ENCODE results near the gene POLR2B. TPM values are rescaled to one million over a fixed set of nuclear protein-coding genes. Genes with fewer than 3 reads are reported as not detected.

POLR2B gene
- total RNA-seq, 1 experiment from 2014 or later: 101 TPM

GRCh38 chr4:57048590-57049304 is 70.1 kb downstream of the POLR2B start:
- peak; percentile 62 for DNase-seq (ENCODE audit: unreplicated experiment)
- no peak for TF ChIP-seq CTCF (IDR thresholded peaks at IDR 0.05; ENCODE audit: unreplicated experiment)
- ChIA-PET POLR2A (interaction anchor here (0.7 to 1.2 kb wide), 3 partner anchors 11 to 30 kb away, joined by 3 read pairs; no protein-coding TSS in a partner anchor), CTCF (interaction anchor here (0.6 to 4.3 kb wide), 6 partner anchors 10 to 378 kb away, joined by 3 to 28 read pairs (median 4); no protein-coding TSS in a partner anchor)
- no TSS peak for BruUV-seq (replicated peaks)
- intact Hi-C loops (cut with micrococcal nuclease): no loop called here
- H3K27me3 Mint-ChIP-seq (ENCODE audit: insufficient read depth, unreplicated experiment): no peaks in the 10 kb centered on the region
- no peak overlapping the region for H3K4me3 Mint-ChIP-seq (ENCODE audit: unreplicated experiment)
- no peak overlapping the region for H3K27ac Mint-ChIP-seq (ENCODE audit: low read depth, unreplicated experiment)
- no peaks in the 10 kb centered on the region for H3K36me3 Mint-ChIP-seq (ENCODE audit: insufficient read depth, unreplicated experiment)
- peaks cover 6% of the 10 kb centered on the region for H3K9me3 Mint-ChIP-seq (ENCODE audit: unreplicated experiment)
- H3K4me1 Mint-ChIP-seq (ENCODE audit: insufficient read depth, unreplicated experiment): peaks cover 22% of the 10 kb centered on the region

- no TSS peak for BruUV-seq (replicated peaks)
- intact Hi-C loops (cut with micrococcal nuclease): no loop called here
- H3K9me3 Mint-ChIP-seq (ENCODE audit: unreplicated experiment): peaks cover 6% of the 10 kb centered on the region
- TF ChIP-seq CTCF (IDR thresholded peaks at IDR 0.05; ENCODE audit: unreplicated experiment): no peak
- no peak for DNase-seq (ENCODE audit: unreplicated experiment)
- H3K36me3 Mint-ChIP-seq (ENCODE audit: insufficient read depth, unreplicated experiment): no peaks in the 10 kb centered on the region
- H3K4me1 Mint-ChIP-seq (ENCODE audit: insufficient read depth, unreplicated experiment): peaks cover 19% of the 10 kb centered on the region
- ChIA-PET POLR2A (interaction anchor here (0.6 kb wide), 1 partner anchor 86 kb away, joined by 4 read pairs; no protein-coding TSS in a partner anchor), CTCF (interaction anchor here (0.6 to 4.3 kb wide), 4 partner anchors 13 to 223 kb away, joined by 3 to 28 read pairs (median 4); no protein-coding TSS in a partner anchor)
- H3K27me3 Mint-ChIP-seq (ENCODE audit: insufficient read depth, unreplicated experiment): no peaks in the 10 kb centered on the region
- H3K4me3 Mint-ChIP-seq (ENCODE audit: unreplicated experiment): no peak overlapping the region
- H3K27ac Mint-ChIP-seq (ENCODE audit: low read depth, unreplicated experiment): no peak overlapping the region
Observed at GRCh38 chr4:57051095-57051494, 72.4 kb downstream of the POLR2B start.

GRCh38 chr4:57051524-57051923 is 72.8 kb downstream of the POLR2B start:
- Mint-ChIP-seq H3K27ac (ENCODE audit: low read depth, unreplicated experiment) (no peak overlapping the region), H3K4me3 (ENCODE audit: unreplicated experiment) (no peak overlapping the region), H3K36me3 (ENCODE audit: insufficient read depth, unreplicated experiment) (no peaks in the 10 kb centered on the region), H3K9me3 (ENCODE audit: unreplicated experiment) (peaks cover 6% of the 10 kb centered on the region), H3K27me3 (ENCODE audit: insufficient read depth, unreplicated experiment) (no peaks in the 10 kb centered on the region), H3K4me1 (ENCODE audit: insufficient read depth, unreplicated experiment) (peaks cover 23% of the 10 kb centered on the region)
- no peak for TF ChIP-seq CTCF (IDR thresholded peaks at IDR 0.05; ENCODE audit: unreplicated experiment)
- DNase-seq (ENCODE audit: unreplicated experiment): no peak
- POLR2A ChIA-PET: interaction anchor here (0.6 kb wide), 1 partner anchor 85 kb away, joined by 4 read pairs; no protein-coding TSS in a partner anchor
- BruUV-seq (replicated peaks): no TSS peak
- intact Hi-C loops (cut with micrococcal nuclease): no loop called here
- CTCF ChIA-PET: interaction anchor here (0.6 to 4.3 kb wide), 3 partner anchors 14 to 143 kb away, joined by 3 to 28 read pairs (median 5); no protein-coding TSS in a partner anchor

- Mint-ChIP-seq H3K27ac (ENCODE audit: low read depth, unreplicated experiment) (no peak overlapping the region), H3K9me3 (ENCODE audit: unreplicated experiment) (no peaks in the 10 kb centered on the region), H3K36me3 (ENCODE audit: insufficient read depth, unreplicated experiment) (no peaks in the 10 kb centered on the region), H3K27me3 (ENCODE audit: insufficient read depth, unreplicated experiment) (no peaks in the 10 kb centered on the region), H3K4me1 (ENCODE audit: insufficient read depth, unreplicated experiment) (peaks cover 25% of the 10 kb centered on the region), H3K4me3 (ENCODE audit: unreplicated experiment) (no peak overlapping the region)
- BruUV-seq (replicated peaks): no TSS peak
- CTCF ChIA-PET: interaction anchor here (1.1 to 1.9 kb wide), 3 partner anchors 12 to 110 kb away, joined by 3 to 15 read pairs (median 4); no protein-coding TSS in a partner anchor
- peak; percentile 56 for DNase-seq (ENCODE audit: unreplicated experiment)
- intact Hi-C loops (cut with micrococcal nuclease): no loop called here
- no peak for TF ChIP-seq CTCF (IDR thresholded peaks at IDR 0.05; ENCODE audit: unreplicated experiment)
- POLR2A ChIA-PET: interaction anchor here (0.6 to 1.5 kb wide), 4 partner anchors 22 to 75 kb away, joined by 3 to 5 read pairs (median 4); no protein-coding TSS in a partner anchor
Observed at GRCh38 chr4:57053508-57053907, 74.8 kb downstream of the POLR2B start.

All from MCF 10A (cell line).